Mesothelial cell of epicardium (in vitro differentiated cells): ENCODE data around the gene VAPB. TPM values are rescaled to one million over a fixed set of nuclear protein-coding genes. Genes with fewer than 3 reads are reported as not detected.
A peak's percentile ranks its signal among the peaks of the same experiment; 100 is the strongest.
"Not testable (repeated sequence)": the region's sequence is repeated elsewhere in the genome, so short reads cannot be mapped to it uniquely, and the experiment has no call there.

ENCODE experiments used
- DNase-seq, 2 experiments: peaks; one replicate each; pipeline ENCODE4 v3.0.0; 2021; ENCODE audit warnings: low spot score in 2 of 2; ENCODE audit not compliant: unreplicated experiment in 2 of 2
- H3K27ac Mint-ChIP-seq: 2 replicates; pipeline ENCODE4 v1.8.0; 2021; ENCODE audit warnings: mixed read lengths
- H3K27me3 Mint-ChIP-seq: 2 replicates; pipeline ENCODE4 v1.8.0; 2021; ENCODE audit warnings: low read depth, mixed read lengths
- H3K36me3 Mint-ChIP-seq: 2 replicates; pipeline ENCODE4 v1.8.0; 2021; ENCODE audit warnings: mixed read lengths
- H3K4me1 Mint-ChIP-seq: 2 replicates; pipeline ENCODE4 v1.8.0; 2021; ENCODE audit warnings: mixed read lengths
- H3K4me3 Mint-ChIP-seq: 2 replicates; pipeline ENCODE4 v1.8.0; 2021; ENCODE audit warnings: mild to moderate bottlenecking, moderate library complexity, mixed read lengths
- H3K9me3 Mint-ChIP-seq: 2 replicates; pipeline ENCODE4 v1.8.0; 2021; ENCODE audit warnings: mixed read lengths
- CTCF ChIP-seq: fragments of 200-600 bp; sonication (generic); IDR thresholded peaks from one replicate; pipeline ENCODE4 v1.5.0; 2021; ENCODE audit warnings: antibody characterized with exemption; ENCODE audit not compliant: unreplicated experiment
- total RNA-seq: library from RNA; stranded (reverse); gene quantifications from 3 replicates; pipeline ENCODE4 v1.2.1, GENCODE V29; 2021

Gene VAPB
- total RNA-seq, 1 donor from 2014 or later = 52.9 TPM

- Mint-ChIP-seq H3K4me3 (no peak overlapping the region), H3K27me3 (no peaks in the 10 kb centered on the region)
- no peak for DNase-seq
Observed at GRCh38 chr20:58417438-58417837, 28.4 kb downstream of the VAPB start.

GRCh38 chr20:58418949-58419748 lies 30.1 kb downstream of the VAPB start:
- peaks cover 34% of the 10 kb centered on the region for H3K4me1 Mint-ChIP-seq
- no peaks in the 10 kb centered on the region for H3K27me3 Mint-ChIP-seq
- DNase-seq = no peak
- TF ChIP-seq CTCF = no peak
- H3K27ac Mint-ChIP-seq = peak overlapping the region; percentile 24
- H3K4me3 Mint-ChIP-seq = no peak overlapping the region
- H3K9me3 Mint-ChIP-seq = peaks cover 3% of the 10 kb centered on the region
- H3K36me3 Mint-ChIP-seq = peaks cover 32% of the 10 kb centered on the region

More at GRCh38 chr20:58417438-58417837, 28.4 kb downstream of the VAPB start:
- peaks cover 32% of the 10 kb centered on the region for H3K36me3 Mint-ChIP-seq
- no peak for TF ChIP-seq CTCF
- H3K4me1 Mint-ChIP-seq = peaks cover 19% of the 10 kb centered on the region
- H3K9me3 Mint-ChIP-seq = peaks cover 3% of the 10 kb centered on the region
- H3K27ac Mint-ChIP-seq = no peak overlapping the region

- Mint-ChIP-seq H3K27ac (peak overlapping the region; percentile 90), H3K4me3 (no peak overlapping the region), H3K9me3 (no peaks in the 10 kb centered on the region), H3K36me3 (peaks cover 26% of the 10 kb centered on the region), H3K4me1 (peaks cover 44% of the 10 kb centered on the region), H3K27me3 (no peaks in the 10 kb centered on the region)
- DNase-seq = no peak
- TF ChIP-seq CTCF = no peak
Observed at GRCh38 chr20:58420798-58421496, 31.9 kb downstream of the VAPB start.

DNA sequence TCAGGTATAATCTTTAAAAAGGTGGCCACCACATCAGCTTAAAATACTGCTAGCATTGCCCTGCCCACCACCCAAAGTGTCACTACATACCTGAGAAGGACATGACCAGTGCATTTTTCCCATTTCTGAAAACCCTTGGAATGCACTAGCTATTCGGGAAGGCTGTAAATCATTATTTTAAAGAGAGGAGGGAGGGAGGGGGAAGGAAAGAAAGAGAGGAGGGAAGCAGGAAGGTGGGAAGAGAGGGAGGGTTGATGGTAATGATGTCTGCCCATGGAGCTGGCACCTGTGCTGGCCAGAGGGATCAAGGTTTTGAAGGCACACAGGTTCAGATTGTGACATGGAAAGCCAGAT lies 32.4 kb downstream of the VAPB start:
- Mint-ChIP-seq H3K9me3 (no peaks in the 10 kb centered on the region), H3K36me3 (peaks cover 26% of the 10 kb centered on the region), H3K4me3 (no peak overlapping the region), H3K27ac (peak overlapping the region; percentile 90), H3K4me1 (peaks cover 44% of the 10 kb centered on the region), H3K27me3 (no peaks in the 10 kb centered on the region)
- TF ChIP-seq CTCF = no peak
- no peak for DNase-seq

- H3K4me1 Mint-ChIP-seq = peaks cover 44% of the 10 kb centered on the region
- peaks cover 3% of the 10 kb centered on the region for H3K9me3 Mint-ChIP-seq
- no peak for TF ChIP-seq CTCF
- H3K27me3 Mint-ChIP-seq = no peaks in the 10 kb centered on the region
- H3K4me3 Mint-ChIP-seq = no peak overlapping the region
- H3K36me3 Mint-ChIP-seq = peaks cover 21% of the 10 kb centered on the region
- DNase-seq = no peak
- H3K27ac Mint-ChIP-seq = peak overlapping the region; percentile 77
Observed at GRCh38 chr20:58424218-58424969, 35.4 kb downstream of the VAPB start.

DNA sequence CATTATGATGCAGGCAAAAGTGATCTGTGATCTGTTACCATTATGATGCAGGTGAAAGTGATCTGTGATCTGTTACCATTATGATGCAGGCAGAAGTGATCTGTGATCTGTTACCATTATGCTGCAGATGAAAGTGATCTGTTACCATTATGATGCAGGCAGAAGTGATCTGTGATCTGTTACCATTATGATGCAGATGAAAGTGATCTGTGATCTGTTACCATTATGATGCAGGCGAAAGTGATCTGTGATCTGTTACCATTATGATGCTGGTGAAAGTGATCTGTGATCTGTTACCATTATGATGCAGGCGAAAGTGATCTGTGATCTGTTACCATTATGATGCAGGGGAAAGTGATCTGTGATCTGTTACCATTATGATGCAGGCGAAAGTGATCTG lies 38.5 kb downstream of the VAPB start:
- not testable (repeated sequence) for H3K4me3 Mint-ChIP-seq, DNase-seq, H3K27ac Mint-ChIP-seq, H3K9me3 Mint-ChIP-seq, H3K27me3 Mint-ChIP-seq
- peaks cover 24% of the 10 kb centered on the region for H3K4me1 Mint-ChIP-seq
- peaks cover 16% of the 10 kb centered on the region for H3K36me3 Mint-ChIP-seq
